H1 (cell line): Measurements from ENCODE around the gene GCC1. TPM values are rescaled to one million over a fixed set of nuclear protein-coding genes. Genes with fewer than 3 reads are reported as not detected.

Experiments used
- CTCF ChIA-PET: fragments of 300-600 bp; sonication (Branson Sonifier 250); formaldehyde crosslinking; loops from one replicate; lab custom pipeline; 2021; ENCODE audit not compliant: partially characterized antibody; lab: Charles Lee
- POLR2A ChIA-PET: fragments of 300-600 bp; sonication (Branson Sonifier 250); formaldehyde crosslinking; loops from one replicate; lab custom pipeline; 2021; ENCODE audit warnings: inconsistent platforms; ENCODE audit not compliant: partially characterized antibody; lab: Charles Lee
- DNase-seq, 2 experiments: peaks; one replicate each; pipeline versions ENCODE4 v3.0.0 to v3.0.0-alpha.2; 2010 to 2022; ENCODE audit warnings: low spot score in 2 of 2, low read depth in 1 of 2, mixed read lengths in 1 of 2
- FAIRE-seq: peaks from 2 replicates; lab custom pipeline; 2011; peaks lifted over from hg19 to GRCh38; lab: Jason Lieb, UNC
- H2AFZ ChIP-seq: 2 replicates; pipeline ENCODE4 v1.8.1; 2012; ENCODE audit warnings: low read length, inconsistent platforms
- H2AK5ac ChIP-seq: 2 replicates; pipeline ENCODE4 v1.6.1; 2013; ENCODE audit warnings: low read depth, low read length
- H2BK120ac ChIP-seq: replicated peaks from 2 replicates; pipeline ENCODE3; 2013; ENCODE audit warnings: low read depth, low read length, inconsistent platforms
- H2BK12ac ChIP-seq: 2 replicates; pipeline ENCODE4 v1.6.1; 2013; ENCODE audit warnings: low read depth, low read length
- H2BK15ac ChIP-seq: 2 replicates; pipeline ENCODE4 v1.6.1; 2013; ENCODE audit warnings: low read length
- H2BK20ac ChIP-seq: 2 replicates; pipeline ENCODE4 v1.6.1; 2013; ENCODE audit warnings: low read length
- H2BK5ac ChIP-seq: 2 replicates; pipeline ENCODE4 v1.6.1; 2013; ENCODE audit warnings: low read depth, low read length
- H3K14ac ChIP-seq: 2 replicates; pipeline ENCODE4 v1.6.1; 2013; ENCODE audit warnings: inconsistent platforms; ENCODE audit not compliant: insufficient read length
- H3K18ac ChIP-seq: 2 replicates; pipeline ENCODE4 v1.6.1; 2013; ENCODE audit warnings: low read length; ENCODE audit errors: extremely low read depth
- H3K23ac ChIP-seq: 2 replicates; pipeline ENCODE4 v1.6.1; 2013; ENCODE audit warnings: inconsistent platforms; ENCODE audit not compliant: insufficient read length
- H3K23me2 ChIP-seq: 2 replicates; pipeline ENCODE4 v1.6.1; 2013; ENCODE audit warnings: low read depth, low read length
- H3K27ac ChIP-seq: 2 replicates; pipeline ENCODE4 v1.6.1; 2011; ENCODE audit warnings: low read depth, low read length, inconsistent platforms
- H3K27me3 ChIP-seq, 4 experiments: replicated peaks in 1 of 4; 1 replicate in 1 of 4; 2 replicates in 3 of 4; pipeline versions ENCODE4 v1.6.1 to v1.8.1; 2011 to 2013; ENCODE audit warnings: low read length in 3 of 4, mild to moderate bottlenecking in 3 of 4, inconsistent platforms in 2 of 4, mixed read lengths in 2 of 4, moderate library complexity in 1 of 4; ENCODE audit not compliant: control insufficient read depth in 3 of 4, insufficient read depth in 3 of 4; ENCODE audit errors: extremely low read depth in 1 of 4
- H3K36me3 ChIP-seq, 4 experiments: 2 replicates each; pipeline versions ENCODE4 v1.6.1 to v1.8.1; 2011 to 2013; ENCODE audit warnings: mild to moderate bottlenecking in 4 of 4, low read length in 3 of 4, moderate library complexity in 2 of 4, control low read depth in 1 of 4, inconsistent platforms in 1 of 4; ENCODE audit not compliant: insufficient read depth in 4 of 4, control insufficient read depth in 2 of 4
- H3K4ac ChIP-seq: replicated peaks from 2 replicates; pipeline ENCODE3; 2013; ENCODE audit warnings: low read length, low read depth, mixed read lengths, inconsistent platforms; ENCODE audit not compliant: insufficient read length
- H3K4me1 ChIP-seq, 4 experiments: replicated peaks in 1 of 4; 1 replicate in 1 of 4; 2 replicates in 3 of 4; pipeline versions ENCODE4 v1.6.1 to v1.8.1; 2011 to 2013; ENCODE audit warnings: low read length in 3 of 4, inconsistent platforms in 2 of 4, mixed read lengths in 1 of 4; ENCODE audit not compliant: insufficient read depth in 4 of 4, control insufficient read depth in 3 of 4
- H3K4me2 ChIP-seq, 2 experiments: 2 replicates each; pipeline versions ENCODE4 v1.6.1 to v1.8.1; 2011 to 2013; ENCODE audit warnings: low read depth in 2 of 2, low read length in 2 of 2, control low read depth in 1 of 2, inconsistent platforms in 1 of 2, mild to moderate bottlenecking in 1 of 2; ENCODE audit not compliant: insufficient read depth in 1 of 2
- H3K4me3 ChIP-seq, 4 experiments: fragments of 200-600, 300-600 bp in 1 of 4; sonication (generic), shearing (Covaris generic), sonication (Bioruptor Twin) in 1 of 4; 2 replicates each; pipeline versions ENCODE4 v1.5.1 to v1.8.1; 2011 to 2016; ENCODE audit warnings: low read length in 4 of 4, low read depth in 3 of 4, control low read depth in 2 of 4, inconsistent platforms in 2 of 4, mild to moderate bottlenecking in 2 of 4, mixed read lengths in 1 of 4, moderate library complexity in 1 of 4; ENCODE audit not compliant: insufficient read depth in 2 of 4; ENCODE audit errors: extremely low read depth in 1 of 4
- H3K56ac ChIP-seq: replicated peaks from 2 replicates; pipeline ENCODE3; 2013; ENCODE audit warnings: low read depth, mild to moderate bottlenecking, mixed read lengths, low read length, inconsistent platforms; ENCODE audit not compliant: insufficient read length
- H3K79me1 ChIP-seq: 2 replicates; pipeline ENCODE4 v1.6.1; 2013; ENCODE audit warnings: low read depth, low read length, control low read depth
- H3K79me2 ChIP-seq, 2 experiments: 2 replicates each; pipeline versions ENCODE4 v1.6.1 to v1.8.1; 2012 to 2013; ENCODE audit warnings: low read length in 2 of 2, mild to moderate bottlenecking in 2 of 2, inconsistent platforms in 1 of 2; ENCODE audit not compliant: insufficient read depth in 2 of 2, control insufficient read depth in 1 of 2
- H3K9ac ChIP-seq, 4 experiments: replicated peaks in 1 of 4; 1 replicate in 1 of 4; 2 replicates in 3 of 4; pipeline versions ENCODE4 v1.6.1 to v1.8.1; 2011 to 2013; ENCODE audit warnings: low read depth in 3 of 4, low read length in 3 of 4, control low read depth in 2 of 4, mild to moderate bottlenecking in 2 of 4, moderate library complexity in 2 of 4, inconsistent platforms in 1 of 4; ENCODE audit errors: extremely low read depth in 1 of 4
- H3K9me3 ChIP-seq, 2 experiments: 2 replicates each; pipeline versions ENCODE4 v1.6.1 to v1.8.1; 2012 to 2013; ENCODE audit warnings: mild to moderate bottlenecking in 2 of 2, moderate library complexity in 2 of 2, control low read depth in 1 of 2, inconsistent platforms in 1 of 2, low read depth in 1 of 2, low read length in 1 of 2, mixed read lengths in 1 of 2; ENCODE audit not compliant: insufficient read depth in 2 of 2
- H4K20me1 ChIP-seq, 2 experiments: replicated peaks in 1 of 2; 2 replicates each; pipeline versions ENCODE3 to v1.8.1; 2011 to 2013; ENCODE audit warnings: inconsistent platforms in 2 of 2, low read length in 2 of 2, mild to moderate bottlenecking in 1 of 2; ENCODE audit not compliant: insufficient read depth in 2 of 2, control insufficient read depth in 1 of 2
- H4K5ac ChIP-seq: 2 replicates; pipeline ENCODE4 v1.6.1; 2013; ENCODE audit warnings: low read length, low read depth, mixed read lengths, inconsistent platforms; ENCODE audit not compliant: insufficient read length
- H4K8ac ChIP-seq: 2 replicates; pipeline ENCODE4 v1.8.0; 2013; ENCODE audit warnings: mild to moderate bottlenecking, moderate library complexity, low read length, inconsistent platforms; ENCODE audit not compliant: insufficient read depth; ENCODE audit errors: extremely low read depth
- H4K91ac ChIP-seq: replicated peaks from 2 replicates; pipeline ENCODE3; 2013; ENCODE audit warnings: low read length, mixed read lengths, inconsistent platforms; ENCODE audit not compliant: insufficient read length
- BACH1 ChIP-seq: IDR thresholded peaks from 2 replicates; pipeline ENCODE4 v1.6.1; 2012; ENCODE audit warnings: low read length, improper control_type of control experiment
- EZH2 ChIP-seq: fragments of 200-600 bp; sonication (generic); IDR thresholded peaks from 2 replicates; pipeline ENCODE4 v1.7.1; 2012; ENCODE audit warnings: low read depth, mild to moderate bottlenecking, moderate library complexity, low read length, inconsistent platforms; ENCODE audit not compliant: severe bottlenecking
- JUN ChIP-seq: IDR thresholded peaks from 2 replicates; pipeline ENCODE4 v1.6.1; 2011; ENCODE audit warnings: low read depth, mild to moderate bottlenecking, improper control_type of control experiment, low read length
- RBBP5 ChIP-seq: IDR thresholded peaks from 2 replicates; pipeline ENCODE4 v1.7.1; 2012; ENCODE audit warnings: low read depth, mild to moderate bottlenecking, inconsistent platforms, low read length, moderate library complexity, borderline replicate concordance
- TBP ChIP-seq: IDR thresholded peaks from 2 replicates; pipeline ENCODE4 v1.6.1; 2011; ENCODE audit warnings: low read depth, low read length, improper control_type of control experiment
- YY1 ChIP-seq: IDR thresholded peaks from 2 replicates; pipeline ENCODE4 v1.6.1; 2011; ENCODE audit warnings: low read depth, mild to moderate bottlenecking, low read length
- WGBS, 2 experiments: shearing (Covaris generic) in 1 of 2; methylation state at CpG; one replicate each; pipeline versions ENCODE4 v1.1.6 to v1.1.7; 2013 to 2015; ENCODE audit warnings: low lambda C conversion rate in 2 of 2, mixed read lengths in 2 of 2, inconsistent platforms in 1 of 2, low coverage in 1 of 2, missing lambda C conversion rate in 1 of 2; ENCODE audit not compliant: insufficient replicate concordance in 2 of 2, insufficient coverage in 1 of 2, insufficient read length in 1 of 2; ENCODE audit errors: extremely low coverage in 1 of 2, missing lambda C conversion rate in 1 of 2; 5-methylcytosine and 5-hydroxymethylcytosine counted together
- polyA plus RNA-seq, 7 experiments: library from polyadenylated mRNA; depleted of rRNA in 3 of 7; stranded (reverse) in 5 of 7; unstranded in 2 of 7; fragments of >200 nt in 5 of 7; fragments of 200-250 nt in 2 of 7; gene quantifications; 1 replicate in 5 of 7; 2 replicates in 1 of 7; 4 replicates in 1 of 7; pipeline versions ENCODE4 v1.2.1 to v1.2.3, GENCODE V29; 2011 to 2013; ENCODE audit warnings: missing spikeins in 2 of 7, mixed read lengths in 2 of 7
- total RNA-seq: library from RNA; stranded (reverse); fragmentation: NEBNext Ultra II Directional; extraction: Animal tissue kit (Norgen Biotek cat#: 25700); gene quantifications from 2 replicates; pipeline ENCODE4 v1.2.1, GENCODE V29; 2021

The GCC1 gene
- total and polyA plus RNA-seq, 2 of the 8 experiments (the other 6 are each of a cell fraction or from before 2014, with no cell fraction given), result 3.3 to 15.0 TPM

- no peak overlapping the region for H3K56ac ChIP-seq
- H3K79me1 ChIP-seq, result no peaks in the 10 kb centered on the region
- no peak overlapping the region for H2BK20ac ChIP-seq
- FAIRE-seq (no peak), DNase-seq (no peak)
- no peak overlapping the region for H3K4me3 ChIP-seq
- H2BK120ac ChIP-seq, result no peak overlapping the region
- WGBS, 2 experiments, result 87% methylated on average over 3 of the region's 3 CpGs; no CpG with 5 or more reads in 1 of the 2 experiments
- no peak overlapping the region for H3K23ac ChIP-seq
- H3K27ac ChIP-seq, result no peak overlapping the region
- H3K9me3 ChIP-seq, result no peaks in the 10 kb centered on the region
- no peak overlapping the region for H3K14ac ChIP-seq
- H3K4ac ChIP-seq, result no peak overlapping the region
- H4K5ac ChIP-seq, result no peak overlapping the region
- ChIA-PET POLR2A (interaction anchor here (2.2 kb wide), 1 partner anchor 19 kb away, joined by 5 read pairs; no protein-coding TSS in a partner anchor), CTCF (interaction anchor here (0.6 to 4.7 kb wide), 8 partner anchors 9 to 207 kb away, joined by 3 to 33 read pairs (median 4); partner anchors contain the start of genes ARF5, GCC1 and PAX4)
- no peaks in the 10 kb centered on the region for H3K79me2 ChIP-seq
- H3K23me2 ChIP-seq, result no peaks in the 10 kb centered on the region
- H3K4me1 ChIP-seq, result peaks cover 0 to 3% (median 1%) of the 10 kb centered on the region in 4 experiments; a peak in 2 of 7 replicates
- peak overlapping the region in 1 of 2 experiments; percentile 44; a peak in 2 of 4 replicates for H3K4me2 ChIP-seq
- H2BK12ac ChIP-seq, result no peak overlapping the region
- no peak overlapping the region for H2BK5ac ChIP-seq
- H3K18ac ChIP-seq, result peak overlapping the region; percentile 51; the same call in 1 of the 2 replicates
- no peaks in the 10 kb centered on the region for H4K20me1 ChIP-seq
- no peak overlapping the region for H3K9ac ChIP-seq
- H2AK5ac ChIP-seq, result no peak overlapping the region
- H2AFZ ChIP-seq, result peak overlapping the region; percentile 87; the same call in 1 of the 2 replicates
- no peak overlapping the region for H2BK15ac ChIP-seq
- H3K36me3 ChIP-seq, result no peaks in the 10 kb centered on the region
- H3K27me3 ChIP-seq, result no peaks in the 10 kb centered on the region; a peak in 1 of 7 replicates
- H4K91ac ChIP-seq, result no peak overlapping the region
- no peak overlapping the region for H4K8ac ChIP-seq
- no peak for TF ChIP-seq BACH1
- no peak for TF ChIP-seq JUN
- TF ChIP-seq TBP, result no peak
- TF ChIP-seq YY1, result peak; percentile 61; the same call in 1 of the 2 replicates
- no peak for TF ChIP-seq EZH2
- no peak for TF ChIP-seq RBBP5
Measured at GRCh38 chr7:127600885-127601284, 15.5 kb upstream of the GCC1 start.
